Upper lobe of left lung (tissue), 6 donors: Measurements from ENCODE around the gene BDNF. TPM values are rescaled to one million over a fixed set of nuclear protein-coding genes. Genes with fewer than 3 reads are reported as not detected.

Source experiments
- ATAC-seq, 2 donors: fragments of 200-7000 bp; cut with Tn5 transposase; one replicate each; pipeline ENCODE4 v1.9.1; 2022; ENCODE audit warnings: mild to moderate bottlenecking in 2 of 2, moderate library complexity in 2 of 2; ENCODE audit not compliant: low FRiP score in 2 of 2
- DNase-seq, 2 donors: peaks; one replicate each; pipeline ENCODE4 v3.0.0-alpha.2; 2019 to 2020
- H3K27ac ChIP-seq, 4 donors: fragments of 200-600 bp; sonication (generic); one replicate each; pipeline ENCODE4 v1.5.1; 2016 to 2019
- H3K27me3 ChIP-seq, 4 donors: fragments of 200-600 bp; sonication (generic); one replicate each; pipeline ENCODE4 v1.5.1; 2017 to 2019
- H3K36me3 ChIP-seq, 4 donors: fragments of 200-600 bp; sonication (generic); one replicate each; pipeline ENCODE4 v1.5.1; 2016 to 2019
- H3K4me1 ChIP-seq, 4 donors: fragments of 200-600 bp; sonication (generic); one replicate each; pipeline ENCODE4 v1.5.1; 2018 to 2019
- H3K4me3 ChIP-seq, 4 donors: fragments of 200-600 bp; sonication (generic); one replicate each; pipeline ENCODE4 v1.5.1; 2017 to 2019; ENCODE audit warnings: mild to moderate bottlenecking in 2 of 4, moderate library complexity in 1 of 4
- H3K9me3 ChIP-seq, 4 donors: fragments of 200-600 bp; sonication (generic); one replicate each; pipeline ENCODE4 v1.5.1; 2018 to 2019
- CTCF ChIP-seq, 6 experiments: fragments of 450-650 bp in 4 of 6; fragments of 200-600 bp in 2 of 6; sonication (generic) in 2 of 6; IDR thresholded peaks; one replicate each; pipeline ENCODE4 v1.5.1; 2016 to 2019; ENCODE audit warnings: antibody characterized with exemption in 6 of 6
- EP300 ChIP-seq, 4 donors: sonication (generic); formaldehyde crosslinking; IDR thresholded peaks; one replicate each; pipeline ENCODE4 v1.5.1; 2017; ENCODE audit warnings: antibody characterized with exemption in 4 of 4, control low read depth in 2 of 4
- POLR2A ChIP-seq, 4 donors: fragments of 450-650 bp; IDR thresholded peaks; one replicate each; pipeline ENCODE4 v1.5.1; 2016 to 2017; ENCODE audit warnings: antibody characterized with exemption in 4 of 4, mild to moderate bottlenecking in 2 of 4
- POLR2AphosphoS5 ChIP-seq, 2 donors: sonication (generic); formaldehyde crosslinking; IDR thresholded peaks; one replicate each; pipeline ENCODE4 v1.5.1; 2017; ENCODE audit warnings: antibody characterized with exemption in 2 of 2
- WGBS, 2 donors: methylation state at CpG; one replicate each; pipeline ENCODE4 v1.1.5; 2017 to 2018; 5-methylcytosine and 5-hydroxymethylcytosine counted together
- total RNA-seq, 6 donors: library from RNA; depleted of rRNA in 4 of 6; stranded (reverse); fragments of >200 nt in 4 of 6; gene quantifications; one replicate each; pipeline versions ENCODE4 v1.1.0 to v1.2.1, GENCODE V29; 2016 to 2021
- donor health status: DM: no; HTN: no; CAD: no; lungs with moderate emphysema.
- donor health status: DM: no; HTN: yes; CAD: no; lungs with severe emphysema.

Gene BDNF
- total RNA-seq, 6 donors from 2014 or later: 1.0 to 5.4 (median 3.8) TPM

- Histone ChIP-seq H3K27ac (no peak overlapping the region), H3K36me3 (no peaks in the 10 kb centered on the region), H3K4me3 (no peak overlapping the region), H3K27me3 (no peaks in the 10 kb centered on the region), H3K9me3 (no peaks in the 10 kb centered on the region), H3K4me1 (no peaks in the 10 kb centered on the region)
- 81 to 84% methylated on average over 9 of the region's 9 CpGs for WGBS, 2 donors
- DNase-seq (no peak), ATAC-seq (no peak)
- TF ChIP-seq CTCF (IDR thresholded peaks at IDR 0.05) (no peak), POLR2A (IDR thresholded peaks at IDR 0.05) (no peak), POLR2AphosphoS5 (IDR thresholded peaks at IDR 0.05) (no peak), EP300 (IDR thresholded peaks at IDR 0.05) (no peak)
Measured at GRCh38 chr11:27612932-27613880, 87.0 kb downstream of the BDNF start.

GRCh38 chr11:27611947-27612455 lies 88.3 kb downstream of the BDNF start:
- Histone ChIP-seq H3K27ac (no peak overlapping the region), H3K4me1 (no peaks in the 10 kb centered on the region), H3K9me3 (no peaks in the 10 kb centered on the region), H3K36me3 (no peaks in the 10 kb centered on the region), H3K27me3 (no peaks in the 10 kb centered on the region), H3K4me3 (no peak overlapping the region)
- ATAC-seq (no peak), DNase-seq (no peak)
- 94 to 95% methylated on average over 3 of the region's 3 CpGs for WGBS, 2 donors
- no peak for TF ChIP-seq EP300 (IDR thresholded peaks at IDR 0.05)
- no peak for TF ChIP-seq POLR2AphosphoS5 (IDR thresholded peaks at IDR 0.05)
- no peak for TF ChIP-seq CTCF (IDR thresholded peaks at IDR 0.05)
- no peak for TF ChIP-seq POLR2A (IDR thresholded peaks at IDR 0.05)

- H3K9me3 ChIP-seq: no peaks in the 10 kb centered on the region
- no peak overlapping the region for H3K27ac ChIP-seq
- no peak overlapping the region for H3K4me3 ChIP-seq
- no peaks in the 10 kb centered on the region for H3K4me1 ChIP-seq
- H3K36me3 ChIP-seq: no peaks in the 10 kb centered on the region
- no peaks in the 10 kb centered on the region for H3K27me3 ChIP-seq
- no peak for TF ChIP-seq CTCF (IDR thresholded peaks at IDR 0.05)
- TF ChIP-seq POLR2A (IDR thresholded peaks at IDR 0.05): no peak
- TF ChIP-seq POLR2AphosphoS5 (IDR thresholded peaks at IDR 0.05): no peak
- no peak for TF ChIP-seq EP300 (IDR thresholded peaks at IDR 0.05)
- ATAC-seq: no peak
- DNase-seq: no peak
- 91% methylated on average over 1 of the region's 1 CpG for WGBS, 2 donors
Measured at GRCh38 chr11:27611390-27611789, 88.9 kb downstream of the BDNF start.

- no peak for TF ChIP-seq CTCF (IDR thresholded peaks at IDR 0.05)
- TF ChIP-seq POLR2A (IDR thresholded peaks at IDR 0.05): no peak
- no peak for TF ChIP-seq EP300 (IDR thresholded peaks at IDR 0.05)
- TF ChIP-seq POLR2AphosphoS5 (IDR thresholded peaks at IDR 0.05): no peak
- DNase-seq (no peak), ATAC-seq (no peak)
- no peak overlapping the region for H3K4me3 ChIP-seq
- H3K27ac ChIP-seq: no peak overlapping the region
- H3K4me1 ChIP-seq: no peaks in the 10 kb centered on the region
- no peaks in the 10 kb centered on the region for H3K27me3 ChIP-seq
- no peaks in the 10 kb centered on the region for H3K9me3 ChIP-seq
- no peaks in the 10 kb centered on the region for H3K36me3 ChIP-seq
Measured at GRCh38 chr11:27610946-27611345, 89.3 kb downstream of the BDNF start.
